ENCODE data around the gene MAPK10.

- TF ChIP-seq, protein P1, sequence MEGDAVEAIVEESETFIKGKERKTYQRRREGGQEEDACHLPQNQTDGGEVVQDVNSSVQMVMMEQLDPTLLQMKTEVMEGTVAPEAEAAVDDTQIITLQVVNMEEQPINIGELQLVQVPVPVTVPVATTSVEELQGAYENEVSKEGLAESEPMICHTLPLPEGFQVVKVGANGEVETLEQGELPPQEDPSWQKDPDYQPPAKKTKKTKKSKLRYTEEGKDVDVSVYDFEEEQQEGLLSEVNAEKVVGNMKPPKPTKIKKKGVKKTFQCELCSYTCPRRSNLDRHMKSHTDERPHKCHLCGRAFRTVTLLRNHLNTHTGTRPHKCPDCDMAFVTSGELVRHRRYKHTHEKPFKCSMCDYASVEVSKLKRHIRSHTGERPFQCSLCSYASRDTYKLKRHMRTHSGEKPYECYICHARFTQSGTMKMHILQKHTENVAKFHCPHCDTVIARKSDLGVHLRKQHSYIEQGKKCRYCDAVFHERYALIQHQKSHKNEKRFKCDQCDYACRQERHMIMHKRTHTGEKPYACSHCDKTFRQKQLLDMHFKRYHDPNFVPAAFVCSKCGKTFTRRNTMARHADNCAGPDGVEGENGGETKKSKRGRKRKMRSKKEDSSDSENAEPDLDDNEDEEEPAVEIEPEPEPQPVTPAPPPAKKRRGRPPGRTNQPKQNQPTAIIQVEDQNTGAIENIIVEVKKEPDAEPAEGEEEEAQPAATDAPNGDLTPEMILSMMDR (IDR thresholded peaks at IDR 0.05; ENCODE audit: low read depth, low read length): no peak
- no peak for TF ChIP-seq POLR2A (IDR thresholded peaks at IDR 0.05; ENCODE audit: extremely low read depth, insufficient read length)
- TF ChIP-seq, protein P2, sequence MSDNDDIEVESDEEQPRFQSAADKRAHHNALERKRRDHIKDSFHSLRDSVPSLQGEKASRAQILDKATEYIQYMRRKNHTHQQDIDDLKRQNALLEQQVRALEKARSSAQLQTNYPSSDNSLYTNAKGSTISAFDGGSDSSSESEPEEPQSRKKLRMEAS (IDR thresholded peaks at IDR 0.05; ENCODE audit: low read depth, low read length): no peak
Observed at GRCh38 chr4:86007042-86007441, 352.8 kb downstream of the MAPK10 start.

Data from NB4 (cell line).